H1 (cell line): ENCODE measurements around the gene KLHL28.

Source experiments
- ASH2L ChIP-seq: fragments of 200-600, 300-600 bp; sonication (generic); IDR thresholded peaks from one replicate; pipeline ENCODE4 v1.7.1; 2017; ENCODE audit warnings: low read length
- EGR1 ChIP-seq: IDR thresholded peaks from 2 replicates; pipeline ENCODE4 v1.6.1; 2011; ENCODE audit warnings: low read depth, low read length, borderline replicate concordance
- EP300 ChIP-seq, 2 experiments: IDR thresholded peaks; 1 replicate in 1 of 2; 2 replicates in 1 of 2; pipeline ENCODE4 v1.6.1; 2011 to 2012; ENCODE audit warnings: low read depth in 2 of 2, low read length in 2 of 2, mild to moderate bottlenecking in 2 of 2, borderline replicate concordance in 1 of 2, inconsistent platforms in 1 of 2, moderate library complexity in 1 of 2
- NANOG ChIP-seq: IDR thresholded peaks from 2 replicates; pipeline ENCODE4 v1.6.1; 2011; ENCODE audit warnings: low read length, low read depth, mild to moderate bottlenecking, inconsistent platforms; ENCODE audit not compliant: insufficient read depth, poor library complexity, severe bottlenecking
- POLR2AphosphoS5 ChIP-seq: IDR thresholded peaks from 2 replicates; pipeline ENCODE4 v1.6.1; 2011; ENCODE audit warnings: low read depth, low read length
- RNF2 ChIP-seq: fragments of 200-900, 300-1000 bp; sonication (generic); IDR thresholded peaks from 2 replicates; pipeline ENCODE4 v1.7.1; 2016; ENCODE audit warnings: borderline replicate concordance, low read depth, mild to moderate bottlenecking, antibody characterized with exemption, low read length; ENCODE audit not compliant: poor library complexity, severe bottlenecking; ENCODE audit errors: missing control alignments
- YY1 ChIP-seq: IDR thresholded peaks from 2 replicates; pipeline ENCODE4 v1.6.1; 2011; ENCODE audit warnings: low read depth, mild to moderate bottlenecking, low read length
- TF ChIP-seq, protein P1 (sequence below), 3 experiments: IDR thresholded peaks; 1 replicate in 2 of 3; 2 replicates in 1 of 3; pipeline versions ENCODE4 v1.5.1 to v1.6.1; 2011; ENCODE audit warnings: low read length in 3 of 3, mild to moderate bottlenecking in 3 of 3, inconsistent platforms in 2 of 3, low read depth in 1 of 3, moderate library complexity in 1 of 3; ENCODE audit not compliant: insufficient read depth in 1 of 3; ENCODE audit errors: control extremely low read depth in 1 of 3

- TF ChIP-seq, protein P1, sequence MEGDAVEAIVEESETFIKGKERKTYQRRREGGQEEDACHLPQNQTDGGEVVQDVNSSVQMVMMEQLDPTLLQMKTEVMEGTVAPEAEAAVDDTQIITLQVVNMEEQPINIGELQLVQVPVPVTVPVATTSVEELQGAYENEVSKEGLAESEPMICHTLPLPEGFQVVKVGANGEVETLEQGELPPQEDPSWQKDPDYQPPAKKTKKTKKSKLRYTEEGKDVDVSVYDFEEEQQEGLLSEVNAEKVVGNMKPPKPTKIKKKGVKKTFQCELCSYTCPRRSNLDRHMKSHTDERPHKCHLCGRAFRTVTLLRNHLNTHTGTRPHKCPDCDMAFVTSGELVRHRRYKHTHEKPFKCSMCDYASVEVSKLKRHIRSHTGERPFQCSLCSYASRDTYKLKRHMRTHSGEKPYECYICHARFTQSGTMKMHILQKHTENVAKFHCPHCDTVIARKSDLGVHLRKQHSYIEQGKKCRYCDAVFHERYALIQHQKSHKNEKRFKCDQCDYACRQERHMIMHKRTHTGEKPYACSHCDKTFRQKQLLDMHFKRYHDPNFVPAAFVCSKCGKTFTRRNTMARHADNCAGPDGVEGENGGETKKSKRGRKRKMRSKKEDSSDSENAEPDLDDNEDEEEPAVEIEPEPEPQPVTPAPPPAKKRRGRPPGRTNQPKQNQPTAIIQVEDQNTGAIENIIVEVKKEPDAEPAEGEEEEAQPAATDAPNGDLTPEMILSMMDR (IDR thresholded peaks at IDR 0.05; ENCODE audit: control extremely low read depth in 1 of 3, insufficient read depth in 1 of 3, low read depth in 1 of 3, low read length in 3 of 3): no peak
- TF ChIP-seq YY1: no peak
- no peak for TF ChIP-seq EGR1
- TF ChIP-seq RNF2: no peak
- TF ChIP-seq EP300 (IDR thresholded peaks at IDR 0.05; ENCODE audit: borderline replicate concordance in 1 of 2, low read depth in 2 of 2, low read length in 2 of 2): no peak
- TF ChIP-seq NANOG: no peak
- TF ChIP-seq POLR2AphosphoS5: no peak
- TF ChIP-seq ASH2L: no peak
Measured at GRCh38 chr14:44944107-44944506, 17.6 kb downstream of the KLHL28 start.
